Upper lobe of right lung (tissue), 1 donor: Measurements from ENCODE around the gene PLEKHO1. TPM values are rescaled to one million over a fixed set of nuclear protein-coding genes. Genes with fewer than 3 reads are reported as not detected.
"Not testable (repeated sequence)": the region's sequence is repeated elsewhere in the genome, so short reads cannot be mapped to it uniquely, and the experiment has no call there.

ENCODE experiments used
- ATAC-seq: fragments of 200-7000 bp; cut with Tn5 transposase; one replicate; pipeline ENCODE4 v1.9.1; 2020; ENCODE audit warnings: mild to moderate bottlenecking, moderate library complexity
- DNase-seq: peaks from one replicate; pipeline ENCODE4 v3.0.0-alpha.2; 2020
- H3K27ac ChIP-seq: fragments of 200-600 bp; one replicate; pipeline ENCODE4 v1.8.0; 2022
- H3K27me3 ChIP-seq: fragments of 200-600 bp; one replicate; pipeline ENCODE4 v1.8.0; 2022; ENCODE audit warnings: mild to moderate bottlenecking
- H3K36me3 ChIP-seq: fragments of 200-600 bp; one replicate; pipeline ENCODE4 v1.8.0; 2022
- H3K4me1 ChIP-seq: fragments of 200-600 bp; one replicate; pipeline ENCODE4 v1.8.0; 2022
- H3K4me3 ChIP-seq: fragments of 200-600 bp; one replicate; pipeline ENCODE4 v1.8.0; 2022; ENCODE audit warnings: mild to moderate bottlenecking
- H3K9me3 ChIP-seq: fragments of 200-600 bp; one replicate; pipeline ENCODE4 v1.8.0; 2022
- intact Hi-C: fragments of 100-400 bp; cut with DNase I; formaldehyde crosslinking; loops from one replicate; pipeline ENCODE4 v1.11.0; 2022
- total RNA-seq: library from RNA; stranded (reverse); fragmentation: NEBNext Ultra II Directional; extraction: Animal tissue kit (Norgen Biotek cat#: 25700); gene quantifications from one replicate; pipeline ENCODE4 v1.2.1, GENCODE V29; 2021
- TF ChIP-seq, protein P1 (sequence below): fragments of 200-600 bp; IDR thresholded peaks from one replicate; pipeline ENCODE4 v1.8.0; 2022; ENCODE audit warnings: antibody characterized with exemption
- donor health status: DM: no; HTN: yes; CAD: no; lungs with severe emphysema.

PLEKHO1 gene
- total RNA-seq, 1 donor from 2014 or later, result 44.5 TPM

DNA sequence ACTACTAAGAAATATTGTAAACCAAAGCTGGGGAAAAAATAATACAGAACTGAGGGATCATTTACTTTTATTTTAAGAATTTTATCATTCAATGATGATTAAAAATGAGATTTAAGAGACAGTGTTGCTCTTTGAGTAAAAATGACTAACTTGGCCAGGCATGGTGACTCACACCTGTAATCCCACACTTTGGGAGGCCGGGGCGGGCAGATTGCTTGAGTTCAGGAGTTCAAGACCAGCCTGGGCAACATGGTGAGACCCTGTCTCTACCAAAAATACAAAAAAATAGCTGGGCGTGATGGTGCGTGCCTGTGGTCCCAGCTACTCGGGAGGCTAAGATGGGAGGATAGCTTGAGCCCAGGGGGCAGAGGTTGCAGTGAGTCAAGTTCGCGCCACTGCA, 21.8 kb upstream of the PLEKHO1 start:
- Histone ChIP-seq H3K4me1 (no peaks in the 10 kb centered on the region), H3K36me3 (no peaks in the 10 kb centered on the region), H3K27me3 (no peaks in the 10 kb centered on the region), H3K4me3 (no peak overlapping the region), H3K27ac (no peak overlapping the region), H3K9me3 (no peaks in the 10 kb centered on the region)
- DNase-seq (no peak), ATAC-seq (no peak)
- intact Hi-C loops, result no loop called here
- TF ChIP-seq, protein P1, sequence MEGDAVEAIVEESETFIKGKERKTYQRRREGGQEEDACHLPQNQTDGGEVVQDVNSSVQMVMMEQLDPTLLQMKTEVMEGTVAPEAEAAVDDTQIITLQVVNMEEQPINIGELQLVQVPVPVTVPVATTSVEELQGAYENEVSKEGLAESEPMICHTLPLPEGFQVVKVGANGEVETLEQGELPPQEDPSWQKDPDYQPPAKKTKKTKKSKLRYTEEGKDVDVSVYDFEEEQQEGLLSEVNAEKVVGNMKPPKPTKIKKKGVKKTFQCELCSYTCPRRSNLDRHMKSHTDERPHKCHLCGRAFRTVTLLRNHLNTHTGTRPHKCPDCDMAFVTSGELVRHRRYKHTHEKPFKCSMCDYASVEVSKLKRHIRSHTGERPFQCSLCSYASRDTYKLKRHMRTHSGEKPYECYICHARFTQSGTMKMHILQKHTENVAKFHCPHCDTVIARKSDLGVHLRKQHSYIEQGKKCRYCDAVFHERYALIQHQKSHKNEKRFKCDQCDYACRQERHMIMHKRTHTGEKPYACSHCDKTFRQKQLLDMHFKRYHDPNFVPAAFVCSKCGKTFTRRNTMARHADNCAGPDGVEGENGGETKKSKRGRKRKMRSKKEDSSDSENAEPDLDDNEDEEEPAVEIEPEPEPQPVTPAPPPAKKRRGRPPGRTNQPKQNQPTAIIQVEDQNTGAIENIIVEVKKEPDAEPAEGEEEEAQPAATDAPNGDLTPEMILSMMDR, result no peak

DNA sequence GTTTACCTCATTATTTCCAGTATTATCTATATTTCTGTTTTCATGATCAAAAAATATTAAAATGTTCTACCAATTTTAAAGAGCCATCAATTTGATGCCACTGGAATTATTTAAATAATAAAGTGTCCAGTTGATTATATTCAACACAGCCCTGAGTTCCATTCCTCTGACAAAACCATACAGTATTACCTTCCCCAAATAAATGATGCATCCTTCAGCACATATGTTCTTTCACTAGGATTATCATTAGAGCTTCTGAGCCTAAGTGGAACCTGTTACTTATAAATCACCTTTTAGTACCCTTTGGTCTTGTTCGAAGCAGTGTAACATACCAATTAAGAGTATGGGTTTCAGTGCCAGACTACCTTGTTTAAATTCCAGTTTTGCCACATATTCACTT, 17.3 kb upstream of the PLEKHO1 start:
- ATAC-seq (no peak), DNase-seq (no peak)
- Histone ChIP-seq H3K9me3 (no peaks in the 10 kb centered on the region), H3K27ac (no peak overlapping the region), H3K36me3 (no peaks in the 10 kb centered on the region), H3K4me3 (no peak overlapping the region), H3K27me3 (no peaks in the 10 kb centered on the region), H3K4me1 (no peaks in the 10 kb centered on the region)
- TF ChIP-seq, protein P1, result no peak
- intact Hi-C loops, result no loop called here

DNA sequence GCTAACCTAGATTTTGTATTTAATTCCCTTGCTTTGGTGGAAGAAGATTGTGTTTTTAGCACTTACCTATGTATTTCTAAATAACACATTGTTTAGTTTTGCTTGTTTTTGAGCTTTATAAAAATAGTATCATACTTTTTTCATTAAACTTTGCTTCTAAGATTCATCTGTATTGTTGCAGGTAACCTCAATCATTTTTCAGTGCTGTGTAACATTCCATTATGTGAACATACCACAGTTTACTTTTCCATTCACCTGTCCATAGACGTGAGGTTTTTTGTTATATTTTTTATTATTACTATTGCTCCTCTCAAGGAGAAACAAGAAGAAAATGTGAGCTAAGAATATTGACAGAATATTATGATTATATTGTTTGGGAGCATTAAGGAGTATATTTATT, 15.2 kb upstream of the PLEKHO1 start:
- TF ChIP-seq, protein P1, result no peak
- H3K4me1 ChIP-seq, result no peaks in the 10 kb centered on the region
- H3K4me3 ChIP-seq, result no peak overlapping the region
- intact Hi-C loops, result no loop called here
- H3K27ac ChIP-seq, result no peak overlapping the region
- H3K36me3 ChIP-seq, result no peaks in the 10 kb centered on the region
- H3K9me3 ChIP-seq, result no peaks in the 10 kb centered on the region
- ATAC-seq (no peak), DNase-seq (no peak)
- H3K27me3 ChIP-seq, result no peaks in the 10 kb centered on the region

DNA sequence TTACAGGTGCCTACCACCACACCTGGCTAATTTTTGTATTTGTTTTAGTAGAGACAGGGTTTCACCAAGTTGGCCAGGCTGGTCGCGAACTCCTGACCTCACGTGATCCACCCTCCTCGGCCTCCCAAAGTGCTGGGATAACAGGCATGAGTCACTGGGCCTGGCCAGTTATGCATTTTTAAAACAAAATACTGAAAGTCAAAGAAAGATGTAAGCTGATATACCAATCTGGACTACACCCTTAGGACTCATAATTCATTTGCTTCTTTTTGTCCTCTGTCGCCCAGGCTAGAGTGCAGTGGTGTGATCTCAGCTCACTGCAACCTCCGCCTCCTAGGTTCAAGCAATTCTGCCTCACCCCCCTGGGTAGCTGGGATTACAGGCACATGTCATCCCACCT, 14.3 kb upstream of the PLEKHO1 start:
- H3K4me1 ChIP-seq, H3K9me3 ChIP-seq, intact Hi-C loops, H3K4me3 ChIP-seq, H3K27ac ChIP-seq, ATAC-seq, H3K27me3 ChIP-seq, H3K36me3 ChIP-seq, DNase-seq: not testable (repeated sequence)

DNA sequence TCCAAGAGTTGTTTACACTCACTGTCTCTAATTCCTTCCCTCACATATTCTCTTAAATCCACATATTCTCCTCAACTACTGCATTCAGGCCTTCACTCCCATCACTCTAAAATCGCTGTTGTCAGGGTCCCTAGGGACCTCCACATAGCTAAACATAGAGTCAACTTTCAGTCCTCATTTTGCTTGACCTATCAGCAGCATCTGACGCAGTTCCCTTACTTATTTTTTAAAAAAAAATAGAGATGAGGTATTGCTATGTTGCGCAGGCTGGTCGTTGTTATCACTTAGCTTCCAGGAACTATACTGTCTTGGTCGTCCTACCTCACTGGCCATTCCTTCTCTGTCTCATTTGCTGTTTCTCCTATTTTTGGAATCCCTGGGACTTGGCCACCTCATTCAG, 11.7 kb upstream of the PLEKHO1 start:
- ATAC-seq (no peak), DNase-seq (no peak)
- Histone ChIP-seq H3K4me3 (no peak overlapping the region), H3K36me3 (no peaks in the 10 kb centered on the region), H3K27ac (no peak overlapping the region), H3K9me3 (no peaks in the 10 kb centered on the region), H3K4me1 (no peaks in the 10 kb centered on the region), H3K27me3 (no peaks in the 10 kb centered on the region)
- TF ChIP-seq, protein P1, result no peak
- intact Hi-C loops, result no loop called here

DNA sequence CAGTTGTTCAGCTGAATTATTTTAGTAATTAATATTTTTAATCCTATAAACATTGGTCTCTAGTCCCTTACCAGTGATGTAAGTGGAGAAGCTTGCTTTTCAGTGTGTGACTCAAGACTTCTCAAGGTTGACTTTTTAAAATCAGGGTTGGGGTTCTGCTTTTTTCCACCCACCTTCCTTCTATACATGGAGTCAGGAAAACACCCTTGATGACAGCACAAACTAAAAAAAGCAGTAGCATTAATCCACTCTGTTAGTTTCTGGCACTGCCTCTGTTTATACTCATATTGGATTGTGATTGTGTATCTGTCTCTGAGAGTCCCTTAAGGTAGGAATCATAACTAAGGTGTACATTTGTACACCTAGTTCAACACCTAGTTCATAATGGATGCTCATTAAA, 8.3 kb upstream of the PLEKHO1 start:
- Histone ChIP-seq H3K27me3 (no peaks in the 10 kb centered on the region), H3K36me3 (no peaks in the 10 kb centered on the region), H3K4me1 (no peaks in the 10 kb centered on the region), H3K9me3 (no peaks in the 10 kb centered on the region), H3K4me3 (no peak overlapping the region), H3K27ac (no peak overlapping the region)
- DNase-seq (no peak), ATAC-seq (no peak)
- intact Hi-C loops, result no loop called here
- TF ChIP-seq, protein P1, result no peak
